TTC549 (cell line): ENCODE data around the gene LGSN.
"Not testable (repeated sequence)": the region's sequence is repeated elsewhere in the genome, so short reads cannot be mapped to it uniquely, and the experiment has no call there.

Experiments
- FAIRE-seq: peaks from 2 replicates; lab custom pipeline; 2012; peaks lifted over from hg19 to GRCh38; lab: Jason Lieb, UNC

LGSN gene

GRCh38 chr6:63319939-63320338, at the start of gene LGSN:
LGSN (minus strand) TSS chr6:63319983; CDS start chr6:63319943, 40 bp downstream.
- FAIRE-seq, result no peak

GRCh38 chr6:63368347-63368746, 48.6 kb upstream of the LGSN start:
- no peak for FAIRE-seq

DNA sequence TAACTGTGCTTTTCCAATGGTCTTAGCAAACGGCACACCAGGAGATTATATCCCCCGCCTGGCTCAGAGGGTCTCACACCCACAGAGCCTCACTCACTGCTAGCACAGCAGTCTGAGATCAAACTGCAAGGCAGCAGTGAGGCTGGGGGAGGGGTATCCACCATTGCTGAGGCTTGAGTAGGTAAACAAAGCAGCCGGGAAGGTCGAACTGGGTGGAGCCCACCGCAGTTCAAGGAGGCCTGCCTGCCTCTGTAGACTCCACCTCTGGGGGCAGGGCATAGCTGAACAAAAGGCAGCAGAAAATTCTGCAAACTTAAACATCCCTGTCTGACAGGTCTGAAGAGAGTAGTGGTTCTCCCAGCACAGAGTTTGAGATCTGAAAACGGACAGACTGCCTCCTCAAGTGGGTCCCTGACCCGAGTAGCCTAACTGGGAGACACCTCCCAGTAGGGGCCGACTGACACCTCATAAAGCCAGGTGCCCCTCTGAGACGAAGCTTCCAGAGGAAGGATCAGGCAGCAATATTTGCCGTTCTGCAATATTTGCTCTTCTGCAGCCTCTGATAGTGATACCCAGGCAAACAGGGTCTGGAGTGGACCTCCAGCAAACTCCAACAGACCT, 42.8 kb upstream of the LGSN start:
- FAIRE-seq, result not testable (repeated sequence)

DNA sequence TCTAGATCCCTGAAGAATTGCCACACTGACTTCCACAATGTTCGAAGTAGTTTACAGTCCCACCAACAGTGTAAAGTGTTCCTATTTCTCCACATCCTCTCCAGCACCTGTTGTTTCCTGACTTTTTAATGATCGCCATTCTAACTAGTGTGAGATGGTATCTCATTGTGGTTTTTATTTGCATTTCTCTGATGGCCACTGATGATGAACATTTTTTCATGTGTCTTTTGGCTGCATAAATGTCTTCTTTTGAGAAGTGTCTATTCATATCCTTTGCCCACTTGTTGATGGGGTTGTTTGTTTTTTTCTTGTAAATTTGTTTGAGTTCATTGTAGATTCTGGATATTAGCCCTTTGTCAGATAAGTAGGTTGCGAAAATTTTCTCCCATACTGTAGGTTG, 37.6 kb upstream of the LGSN start:
- FAIRE-seq, result not testable (repeated sequence)

DNA sequence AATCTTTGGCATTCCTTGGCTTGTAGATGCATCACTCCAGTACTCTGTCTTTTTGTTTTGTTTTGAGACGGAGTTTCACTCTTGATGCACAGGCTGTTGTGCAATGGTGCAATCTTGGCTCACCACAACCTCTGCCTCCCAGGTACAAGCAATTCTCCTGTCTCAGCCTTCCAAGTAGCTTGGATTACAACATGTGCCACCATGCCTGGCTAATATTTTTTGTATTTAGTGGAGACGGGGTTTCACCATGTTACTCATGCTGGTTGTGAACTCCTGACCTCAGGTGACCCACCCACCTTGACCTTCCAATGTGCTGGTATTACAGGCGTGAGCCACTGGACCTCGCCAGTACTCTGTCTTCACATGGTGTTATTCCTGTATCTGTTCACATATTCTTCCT, 35.8 kb upstream of the LGSN start:
- FAIRE-seq, result no peak

- FAIRE-seq, result no peak
Observed at GRCh38 chr6:63353286-63353630, 33.5 kb upstream of the LGSN start.

DNA sequence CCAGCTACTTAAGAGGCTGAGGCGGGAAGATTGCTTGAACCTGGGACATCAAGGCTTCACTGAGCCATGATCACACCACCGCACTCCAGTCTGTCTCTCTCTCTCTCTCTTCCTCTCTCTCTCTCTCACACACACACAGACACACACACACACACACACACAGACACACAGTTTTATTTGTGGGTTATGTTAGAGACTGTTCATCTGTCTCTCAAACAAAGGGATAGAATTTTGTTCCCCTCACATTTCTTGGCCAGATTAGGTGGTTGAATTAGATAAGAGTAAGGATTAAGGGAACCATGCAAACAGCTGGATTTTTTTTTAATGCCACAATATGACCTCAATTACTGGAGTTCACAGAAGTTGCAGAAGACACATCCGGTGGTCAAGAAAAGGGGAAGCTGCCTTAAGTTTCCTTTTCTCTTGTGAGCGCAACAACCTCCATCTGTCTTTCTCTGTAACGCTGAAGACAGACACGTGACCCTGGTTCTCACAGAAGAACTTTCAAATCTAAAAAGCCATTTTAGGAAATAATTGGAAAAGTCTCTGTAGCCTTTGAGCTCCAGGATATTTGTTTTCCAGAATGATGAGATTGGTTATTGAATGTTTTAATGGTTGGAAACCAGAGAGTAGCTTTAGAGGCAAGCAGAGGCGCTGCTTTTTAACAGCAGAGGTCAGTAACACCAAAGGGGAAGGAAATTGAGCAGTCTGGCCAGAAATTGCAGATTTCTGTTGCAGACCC, 32.9 kb upstream of the LGSN start:
- no peak for FAIRE-seq

- FAIRE-seq, result peak; percentile 58
Observed at GRCh38 chr6:63352069-63352543, 32.3 kb upstream of the LGSN start.

- no peak for FAIRE-seq
Observed at GRCh38 chr6:63349401-63349800, 29.6 kb upstream of the LGSN start.

GRCh38 chr6:63348836-63349235, 29.1 kb upstream of the LGSN start:
- no peak for FAIRE-seq

DNA sequence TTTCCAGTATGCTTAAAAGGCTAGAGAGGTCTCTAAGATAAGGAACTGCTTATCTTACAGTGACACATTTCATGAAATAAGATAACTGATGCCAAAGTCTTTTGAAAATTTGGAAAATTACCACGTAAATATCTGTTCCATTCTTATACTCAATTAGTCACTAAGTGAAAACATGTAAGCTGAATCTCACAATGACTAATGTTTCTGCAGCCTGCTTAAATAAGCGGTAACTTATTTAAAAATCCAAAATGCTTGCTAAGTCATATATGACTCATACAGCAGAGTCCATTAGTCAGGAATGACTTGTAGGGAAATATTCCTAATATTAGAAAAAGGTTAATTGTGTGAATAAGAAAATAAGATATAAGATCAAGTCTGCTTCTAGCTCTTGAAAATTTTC, 27.8 kb upstream of the LGSN start:
- no peak for FAIRE-seq

DNA sequence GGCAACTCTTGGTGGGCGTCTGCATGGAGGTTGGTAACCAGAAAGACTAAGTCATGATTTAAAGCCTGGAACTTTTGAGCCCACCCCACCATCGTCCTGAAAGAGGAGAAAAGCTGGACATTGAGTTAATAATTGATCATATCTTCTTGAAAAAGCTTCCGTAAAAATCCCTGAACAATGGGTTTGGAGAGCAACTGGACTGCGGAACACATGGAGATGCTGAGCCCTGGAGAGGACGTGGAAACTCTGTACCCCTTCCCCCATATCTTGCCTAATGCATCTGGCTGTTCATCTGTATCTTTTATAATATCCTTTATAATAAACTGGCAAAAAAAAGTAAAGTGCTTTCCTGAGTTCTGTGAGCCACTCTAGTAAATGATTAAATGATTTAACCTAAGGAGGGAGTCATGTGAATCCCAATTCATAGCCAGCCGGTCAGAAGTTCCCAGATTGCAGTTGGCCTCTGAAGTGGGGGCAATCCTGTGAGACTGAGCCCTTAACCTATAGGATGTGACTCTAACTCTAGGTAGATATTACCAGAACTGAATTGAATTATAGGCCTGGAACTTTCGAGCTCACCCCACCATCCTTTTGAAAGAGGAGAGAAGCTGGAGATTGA, 26.5 kb upstream of the LGSN start:
- no peak for FAIRE-seq

GRCh38 chr6:63340351-63340750, 20.6 kb upstream of the LGSN start:
- no peak for FAIRE-seq

DNA sequence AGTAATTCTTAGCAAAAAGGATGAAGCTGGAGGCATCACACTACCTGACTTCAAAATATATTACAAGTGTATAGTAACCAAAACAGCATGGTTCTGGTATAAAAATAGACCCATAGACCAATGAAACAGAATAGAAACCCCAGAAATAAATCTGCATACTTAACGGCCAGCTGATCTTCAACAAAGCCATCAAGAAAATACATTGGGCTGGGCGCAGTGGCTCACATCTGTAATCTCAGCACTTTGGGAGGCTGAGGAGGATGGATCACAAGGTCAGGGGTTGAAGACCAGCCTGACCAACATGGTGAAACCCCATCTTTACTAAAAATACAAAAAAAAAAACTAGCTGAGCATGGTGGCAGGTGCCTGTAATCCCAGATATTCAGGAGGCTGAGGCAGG, 14.9 kb upstream of the LGSN start:
- not testable (repeated sequence) for FAIRE-seq

GRCh38 chr6:63333440-63333839, 13.7 kb upstream of the LGSN start:
- FAIRE-seq, result no peak

GRCh38 chr6:63326630-63327029, 6.8 kb upstream of the LGSN start:
- not testable (repeated sequence) for FAIRE-seq

GRCh38 chr6:63322981-63323380, 3.2 kb upstream of the LGSN start:
- FAIRE-seq, result no peak

GRCh38 chr6:63321821-63322220, 2.0 kb upstream of the LGSN start:
- FAIRE-seq, result no peak

- no peak for FAIRE-seq
Observed at GRCh38 chr6:63317641-63318040, 2.1 kb downstream of the LGSN start.

DNA sequence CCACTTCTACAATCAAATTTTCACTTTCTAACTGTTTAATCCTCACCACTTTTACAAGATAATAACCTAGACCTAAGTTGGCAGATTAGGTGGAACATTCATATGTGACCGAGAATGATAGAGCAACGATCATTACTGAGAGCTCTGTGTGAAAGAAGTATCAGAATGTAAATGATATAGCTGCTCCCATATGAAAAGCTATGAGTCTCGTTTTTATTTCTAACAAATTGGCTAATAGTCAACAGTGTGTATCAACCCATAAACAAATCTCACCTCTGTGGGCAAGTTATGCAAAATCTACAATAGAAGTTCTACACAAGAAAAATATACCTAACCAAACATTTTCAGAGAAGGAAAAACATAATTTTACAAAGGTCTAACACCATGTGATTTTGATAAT, 3.7 kb downstream of the LGSN start:
- FAIRE-seq, result no peak

DNA sequence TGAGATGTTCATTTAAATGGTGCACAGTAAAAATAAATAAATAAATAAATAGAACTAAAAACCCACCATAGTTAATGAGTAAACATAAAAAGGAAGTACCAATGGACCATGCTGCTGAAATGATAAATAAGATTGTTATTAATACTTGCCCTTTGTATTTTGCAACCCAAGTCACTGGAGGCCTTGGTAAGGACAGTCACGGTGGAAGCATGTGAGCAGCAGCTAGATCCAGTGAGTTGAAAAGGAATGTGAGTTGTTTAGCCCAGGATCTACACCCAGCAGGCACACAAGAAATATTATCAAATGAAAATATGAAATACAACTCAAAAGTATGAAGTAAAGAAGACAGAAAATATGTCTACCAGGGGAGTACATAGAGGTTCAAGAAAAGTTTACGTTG, 6.7 kb downstream of the LGSN start:
- no peak for FAIRE-seq

DNA sequence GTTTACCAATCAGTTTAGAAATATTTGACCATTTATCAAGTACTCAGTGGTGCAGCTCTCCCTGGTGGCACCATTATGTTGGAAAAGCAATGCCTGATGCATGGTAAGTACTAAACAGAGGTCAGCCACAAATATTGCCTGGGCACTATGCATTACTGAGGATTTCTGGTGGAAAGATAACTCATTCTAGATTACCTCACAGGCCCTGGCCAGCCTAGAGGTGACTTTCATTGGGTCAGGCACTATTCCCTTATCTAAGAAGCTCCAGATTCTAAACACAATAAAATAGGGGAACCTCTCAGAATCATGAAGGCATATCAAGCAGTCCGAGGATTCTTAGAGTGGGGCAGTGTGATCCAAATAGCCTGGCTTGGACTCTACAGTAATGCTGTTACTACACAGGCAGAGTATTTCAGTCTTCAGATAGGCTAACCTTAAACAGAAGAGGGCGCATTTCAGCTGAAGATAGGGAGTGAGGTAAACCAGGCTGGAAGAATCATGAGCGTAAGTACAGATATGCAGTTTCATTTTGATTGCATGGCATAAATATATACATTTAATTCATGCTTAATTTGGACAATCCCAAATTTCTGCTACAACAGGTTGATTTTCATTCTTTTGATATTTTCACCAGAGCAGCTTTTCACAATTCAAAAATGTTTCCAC, 12.1 kb downstream of the LGSN start:
- peak; percentile 26 for FAIRE-seq

DNA sequence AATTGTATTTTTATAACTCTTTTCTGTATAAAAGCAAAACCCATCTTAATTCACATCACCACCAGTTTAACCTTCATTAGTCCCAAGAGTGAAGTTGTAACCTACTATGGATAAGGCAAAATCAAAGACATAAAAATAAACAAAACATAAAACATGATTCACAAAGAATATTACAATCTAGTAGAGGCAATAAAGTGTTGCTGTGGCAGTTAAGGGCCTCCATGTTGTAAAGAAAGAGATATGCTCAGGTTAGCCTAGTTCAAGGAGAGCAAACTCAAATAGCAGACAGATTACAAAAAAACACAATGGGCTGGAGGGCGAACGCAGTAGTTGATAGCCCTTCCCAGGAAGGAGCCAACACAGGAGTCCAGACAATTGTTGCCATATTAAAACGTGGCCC, 13.4 kb downstream of the LGSN start:
- FAIRE-seq, result no peak
